K562 (cell line): Measurements from ENCODE around the gene RASGRP2. TPM values are rescaled to one million over a fixed set of nuclear protein-coding genes. Genes with fewer than 3 reads are reported as not detected.

Experiments used
- AFF1 ChIP-seq, 2 experiments: fragments of 450-650 bp; IDR thresholded peaks; 2 replicates each; pipeline ENCODE4 v1.6.1; 2018; ENCODE audit warnings: mild to moderate bottlenecking in 2 of 2, low read depth in 1 of 2; ENCODE audit not compliant: partially characterized antibody in 2 of 2
- CREB3L1 ChIP-seq: fragments of 450-650 bp; IDR thresholded peaks from 2 replicates; pipeline ENCODE4 v1.6.1; 2014; ENCODE audit warnings: low read depth, mild to moderate bottlenecking, moderate library complexity, borderline replicate concordance
- ERF ChIP-seq: fragments of 450-650 bp; formaldehyde crosslinking; IDR thresholded peaks from 2 replicates; pipeline ENCODE4 v1.4.0; 2020; ENCODE audit warnings: mild to moderate bottlenecking, mixed read lengths
- ETS2 ChIP-seq: IDR thresholded peaks from 2 replicates; pipeline ENCODE4 v1.6.1; 2016; ENCODE audit warnings: borderline replicate concordance, missing genetic modification characterization, mild to moderate bottlenecking, moderate library complexity, missing compliant biosample characterization; ENCODE audit not compliant: poor library complexity, severe bottlenecking
- MXD1 ChIP-seq: fragments of 250-450 bp; sonication (Bioruptor Pico); IDR thresholded peaks from 2 replicates; pipeline ENCODE4 v1.8.0; 2021; ENCODE audit warnings: borderline replicate concordance, mild to moderate bottlenecking, moderate library complexity; ENCODE audit not compliant: poor library complexity, severe bottlenecking
- NBN ChIP-seq: fragments of 450-650 bp; IDR thresholded peaks from 2 replicates; pipeline ENCODE4 v1.6.1; 2016; ENCODE audit warnings: low read depth, mild to moderate bottlenecking
- PHF20 ChIP-seq: fragments of 450-650 bp; IDR thresholded peaks from 2 replicates; pipeline ENCODE4 v1.6.1; 2018; ENCODE audit not compliant: partially characterized antibody
- RERE ChIP-seq: sonication (generic); formaldehyde crosslinking; IDR thresholded peaks from 2 replicates; pipeline ENCODE4 v1.8.0; 2023; ENCODE audit warnings: missing genetic modification reagents, mild to moderate bottlenecking, borderline replicate concordance
- UBTF ChIP-seq, 2 experiments: IDR thresholded peaks; 2 replicates each; pipeline ENCODE4 v1.6.1; 2012; ENCODE audit warnings: improper control_type of control experiment in 2 of 2, low read depth in 2 of 2, low read length in 2 of 2, borderline replicate concordance in 1 of 2
- ZNF12 ChIP-seq: sonication (generic); formaldehyde crosslinking; IDR thresholded peaks from 2 replicates; pipeline ENCODE4 v1.4.0; 2020; ENCODE audit warnings: mild to moderate bottlenecking, missing genetic modification reagents
- polyA plus RNA-seq, 8 experiments: library from polyadenylated mRNA; depleted of rRNA in 4 of 8; stranded (reverse) in 5 of 8; unstranded in 3 of 8; fragments of >200 nt; fragmentation: Nextera tagmentation in 2 of 8; fragmentation: Illumina TruSeq in 1 of 8; extraction: Ambion mirVana in 2 of 8; extraction: Trizol in 1 of 8; gene quantifications; 2 replicates each; pipeline versions ENCODE4 v1.2.1 to v1.2.3, GENCODE V29; 2011 to 2014; ENCODE audit warnings: inconsistent platforms in 1 of 8, missing spikeins in 1 of 8
- total RNA-seq, 7 experiments: library from RNA; depleted of rRNA in 6 of 7; stranded (reverse); fragments of >200 nt in 6 of 7; fragmentation: Illumina TruSeq in 2 of 7; extraction: Trizol in 2 of 7; gene quantifications; 2 replicates each; pipeline versions ENCODE4 v1.2.1 to v1.2.3, GENCODE V29; 2011 to 2021; ENCODE audit warnings: low replicate concordance in 1 of 7

The RASGRP2 gene
- total and polyA plus RNA-seq, 9 of the 15 experiments (the other 6 are each of a cell fraction or from before 2014, with no cell fraction given), result 0.87 to 22.7 (median 5.5) TPM

- TF ChIP-seq RERE (CRISPR knock-in tag), result no peak
- no peak for TF ChIP-seq MXD1
- TF ChIP-seq AFF1 (IDR thresholded peaks at IDR 0.05; ENCODE audit: low read depth in 1 of 2, partially characterized antibody in 2 of 2), result no peak
- no peak for TF ChIP-seq ERF (CRISPR knock-in tag)
- TF ChIP-seq PHF20, result no peak
- no peak for TF ChIP-seq ZNF12
- no peak for TF ChIP-seq NBN
- no peak for TF ChIP-seq CREB3L1
- TF ChIP-seq ETS2, result no peak
- TF ChIP-seq UBTF (IDR thresholded peaks at IDR 0.05; ENCODE audit: borderline replicate concordance in 1 of 2, low read depth in 2 of 2, low read length in 2 of 2), result 0 out of 4 replicates have a peak, but pooled peaks of 1 of the 2 experiments have one; percentile 22
These were observed at the start of gene RASGRP2 (continued) for GRCh38 chr11:64743591-64744543.
